GM08714 (cell line): ENCODE measurements around the gene CCDC90B.
"Not testable (repeated sequence)": the region's sequence is repeated elsewhere in the genome, so short reads cannot be mapped to it uniquely, and the experiment has no call there.

ENCODE experiments used
- H3K4me3 ChIP-seq: fragments of 200-500 bp; sonication (Bioruptor generic); 2 replicates; pipeline ENCODE4 v1.5.1; 2014; ENCODE audit warnings: mild to moderate bottlenecking, low read length, inconsistent platforms
- ZNF274 ChIP-seq: IDR thresholded peaks from 2 replicates; pipeline ENCODE4 v1.6.1; 2012; ENCODE audit warnings: mild to moderate bottlenecking, low read depth, low read length

The CCDC90B gene

DNA sequence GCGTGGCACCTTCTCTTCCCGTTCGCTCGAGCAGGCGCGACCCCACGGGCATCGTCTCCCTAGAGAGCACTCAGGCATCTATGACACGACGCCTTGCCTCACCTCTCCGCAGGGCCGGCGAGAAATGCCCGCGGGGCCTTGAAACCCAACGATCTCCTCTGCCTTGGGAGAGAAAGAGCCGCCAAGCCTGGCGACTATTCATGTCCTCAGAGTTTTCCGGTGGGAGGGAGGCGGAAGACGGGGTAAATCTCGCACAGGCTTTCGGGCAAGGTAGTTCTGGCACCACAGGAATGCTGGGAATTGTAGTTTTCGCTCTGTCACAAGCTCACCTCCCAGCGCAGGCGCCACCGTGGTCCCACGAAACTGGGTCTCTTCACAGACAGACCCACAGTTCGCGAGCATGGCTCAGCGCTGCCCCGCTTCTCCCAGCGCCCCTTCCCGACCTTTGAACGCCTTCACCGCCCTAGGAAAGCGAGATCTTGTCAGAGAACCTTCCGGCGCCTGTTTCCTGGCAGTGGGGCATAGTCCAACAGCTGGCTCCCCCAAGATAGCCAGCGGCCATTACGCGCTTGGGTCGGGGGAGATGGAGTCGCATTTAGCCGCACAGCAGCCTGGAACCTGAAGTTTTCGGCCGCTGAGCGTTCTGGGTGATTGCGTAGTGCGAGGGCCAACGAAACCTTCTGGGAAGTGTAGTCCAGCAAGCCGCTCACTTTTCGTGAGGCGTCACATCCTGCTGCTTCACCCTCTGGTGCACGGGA, at the start of gene CCDC90B:
CCDC90B (minus strand) TSS at position 597 of the 758 bp plus-strand sequence; CDS start at position 202, 395 bp downstream.
- no peak for TF ChIP-seq ZNF274
- peak within 1 kb of the TSS; percentile 80 for H3K4me3 ChIP-seq

- no peak overlapping the region for H3K4me3 ChIP-seq
- no peak for TF ChIP-seq ZNF274
Observed at GRCh38 chr11:83335446-83336070, 49.4 kb upstream of the CCDC90B start.

GRCh38 chr11:83330303-83330702, 44.1 kb upstream of the CCDC90B start:
- no peak for TF ChIP-seq ZNF274
- no peak overlapping the region for H3K4me3 ChIP-seq

GRCh38 chr11:83326326-83326725, 40.2 kb upstream of the CCDC90B start:
- no peak for TF ChIP-seq ZNF274
- H3K4me3 ChIP-seq = no peak overlapping the region

GRCh38 chr11:83319346-83319745, 33.2 kb upstream of the CCDC90B start:
- H3K4me3 ChIP-seq = no peak overlapping the region
- TF ChIP-seq ZNF274 = no peak

DNA sequence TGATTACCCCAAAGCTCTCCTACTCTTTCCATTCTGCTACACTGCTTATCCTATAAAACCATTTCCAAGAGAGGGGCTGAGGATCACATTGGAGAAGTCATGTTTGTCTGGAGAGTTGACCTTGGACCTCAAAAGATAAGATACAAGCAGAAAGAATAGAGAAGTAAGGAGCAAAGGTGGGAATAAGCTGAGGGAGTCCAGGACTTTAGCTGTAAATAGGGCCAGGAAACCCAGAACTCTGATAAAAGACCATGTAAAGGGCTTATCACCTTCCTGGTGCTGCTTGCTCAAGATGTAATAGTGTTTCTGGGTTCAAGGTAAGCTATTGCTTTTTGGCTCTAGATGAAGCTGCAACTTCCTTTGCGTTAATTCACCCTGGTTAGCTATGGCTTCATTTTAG, 32.8 kb upstream of the CCDC90B start:
- TF ChIP-seq ZNF274 = no peak

GRCh38 chr11:83317757-83318690, 31.9 kb upstream of the CCDC90B start:
- no peak for TF ChIP-seq ZNF274
- no peak overlapping the region for H3K4me3 ChIP-seq

More for the DNA sequence above, 32.8 kb upstream of the CCDC90B start:
- no peak overlapping the region for H3K4me3 ChIP-seq

DNA sequence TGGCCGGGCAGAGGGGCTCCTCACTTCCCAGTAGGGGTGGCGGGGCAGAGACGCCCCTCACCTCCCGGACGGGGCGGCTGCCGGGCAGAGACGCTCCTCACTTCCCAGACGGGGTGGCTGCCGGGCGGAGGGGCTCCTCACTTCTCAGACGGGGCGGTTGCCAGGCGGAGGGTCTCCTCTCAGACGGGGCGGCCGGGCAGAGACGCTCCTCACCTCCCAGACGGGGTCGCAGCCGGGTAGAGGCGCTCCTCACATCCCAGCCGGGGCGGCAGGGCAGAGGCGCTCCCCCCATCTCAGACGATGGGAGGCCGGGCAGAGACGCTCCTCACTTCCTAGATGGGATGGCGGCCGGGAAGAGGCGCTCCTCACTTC, 30.7 kb upstream of the CCDC90B start:
- not testable (repeated sequence) for H3K4me3 ChIP-seq

DNA sequence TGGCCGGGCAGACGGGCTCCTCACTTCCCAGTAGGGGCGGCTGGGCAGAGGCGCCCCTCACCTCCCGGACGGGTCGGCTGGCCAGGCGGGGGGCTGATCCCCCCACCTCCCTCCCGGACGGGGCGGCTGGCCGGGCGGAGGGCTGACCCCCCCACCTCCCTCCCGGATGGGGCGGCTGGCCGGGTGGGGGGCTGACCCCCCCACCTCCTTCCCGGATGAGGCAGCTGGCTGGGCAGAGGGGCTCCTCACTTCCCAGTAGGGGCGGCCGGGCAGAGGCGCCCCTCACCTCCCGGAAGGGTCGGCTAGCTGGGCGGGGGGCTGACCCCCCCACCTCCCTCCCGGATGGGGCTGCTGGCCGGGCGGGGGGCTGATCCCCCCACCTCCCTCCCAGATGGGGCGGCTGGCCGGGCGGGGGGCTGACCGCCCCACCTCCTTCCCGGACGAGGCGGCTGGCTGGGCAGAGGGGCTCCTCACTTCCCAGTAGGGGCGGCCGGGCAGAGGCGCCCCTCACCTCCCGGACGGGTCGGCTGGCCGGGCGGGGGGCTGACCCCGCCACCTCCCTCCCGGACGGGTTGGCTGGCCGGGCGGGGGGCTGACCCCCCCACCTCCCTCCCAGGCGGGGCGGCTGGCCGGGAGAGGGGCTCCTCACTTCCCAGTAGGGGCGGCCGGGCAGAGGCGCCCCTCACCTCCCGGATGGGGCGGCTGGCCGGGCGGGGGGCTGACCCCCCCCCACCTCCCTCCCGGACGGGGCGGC, 30.2 kb upstream of the CCDC90B start:
- H3K4me3 ChIP-seq = not testable (repeated sequence)

DNA sequence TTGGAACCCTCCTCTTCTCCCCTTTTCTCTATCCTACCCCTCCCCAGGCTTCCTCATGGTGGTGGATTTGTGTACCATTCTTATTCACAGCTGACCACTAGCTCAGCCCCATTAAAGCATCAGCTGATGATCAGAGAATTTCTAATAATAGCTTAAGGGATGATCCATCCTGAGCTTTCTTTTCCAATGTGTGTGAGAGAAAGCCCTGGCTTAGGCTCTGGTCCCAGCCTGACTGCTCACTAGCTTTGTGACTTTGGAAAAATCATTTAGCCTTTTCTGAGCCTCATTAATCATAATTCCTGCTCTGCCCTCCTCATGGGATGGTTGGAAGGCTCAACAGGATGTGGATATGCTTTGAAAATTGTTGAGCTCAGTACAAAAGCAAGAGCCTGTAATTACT, 26.3 kb upstream of the CCDC90B start:
- H3K4me3 ChIP-seq = no peak overlapping the region
- no peak for TF ChIP-seq ZNF274

GRCh38 chr11:83311701-83312100, 25.5 kb upstream of the CCDC90B start:
- H3K4me3 ChIP-seq = no peak overlapping the region
- no peak for TF ChIP-seq ZNF274

GRCh38 chr11:83310718-83311117, 24.6 kb upstream of the CCDC90B start:
- TF ChIP-seq ZNF274 = no peak
- no peak overlapping the region for H3K4me3 ChIP-seq

DNA sequence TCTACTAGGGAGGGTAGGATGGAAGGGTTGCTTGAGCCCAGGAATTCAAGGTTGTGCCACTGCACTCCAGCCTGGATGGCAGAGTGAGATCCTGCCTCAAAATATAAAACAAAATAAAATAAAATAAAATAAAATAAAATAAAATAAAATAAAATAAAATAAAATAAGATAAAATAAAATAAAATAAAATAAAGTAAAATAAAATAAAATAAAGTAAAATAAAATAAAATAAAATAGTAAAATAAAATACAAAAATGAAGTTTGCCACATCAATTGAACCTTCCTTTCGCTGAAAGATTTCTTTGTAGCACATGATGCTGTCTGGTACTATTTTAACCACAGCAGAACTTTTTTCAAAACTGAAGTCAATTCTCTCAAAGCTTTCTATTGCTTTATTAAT, 22.4 kb upstream of the CCDC90B start:
- not testable (repeated sequence) for H3K4me3 ChIP-seq
